Measurements from ENCODE around the gene AK1.

AK1 gene

DNA sequence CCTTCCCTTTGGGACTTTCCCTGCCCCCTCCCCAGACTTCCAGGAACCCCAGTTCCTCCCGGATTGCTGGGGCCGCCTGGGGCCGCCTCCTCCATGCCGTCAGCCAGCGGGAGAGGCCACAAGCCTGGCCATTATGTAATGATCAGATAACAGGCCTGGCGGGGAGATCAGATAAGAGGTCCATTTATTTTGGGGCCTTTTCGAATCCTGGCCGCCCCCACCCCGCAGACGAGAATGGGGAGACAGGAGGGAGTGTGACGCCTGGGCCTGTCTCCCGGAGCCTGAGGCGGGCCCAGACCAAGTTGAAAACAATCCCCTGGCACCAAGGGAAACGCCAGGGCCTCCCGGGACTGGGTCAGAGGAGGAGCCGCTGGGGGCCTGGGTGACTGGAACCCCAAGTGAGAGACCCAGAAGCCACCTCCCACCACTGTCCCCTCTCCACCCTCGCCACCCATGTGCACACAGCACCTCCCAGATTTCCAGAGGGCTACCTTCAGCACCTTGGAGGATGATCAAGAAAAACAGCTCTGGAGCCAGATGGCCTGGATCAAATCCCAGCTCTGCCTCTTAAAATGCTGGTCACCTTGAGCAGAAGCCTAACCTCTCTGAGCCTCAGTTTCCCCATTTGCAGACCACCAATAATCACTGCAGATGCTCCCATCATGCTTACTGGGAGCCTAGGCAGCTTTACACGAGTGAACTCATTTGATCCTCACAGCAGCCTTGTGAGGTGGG lies 30.9 kb downstream of the AK1 start:
- TF ChIP-seq SIN3A (IDR thresholded peaks at IDR 0.05; ENCODE audit: borderline replicate concordance, insufficient read depth, low read length): no peak
- no peak for TF ChIP-seq POLR2AphosphoS5 (IDR thresholded peaks at IDR 0.05; ENCODE audit: low read depth, low read length)
- TF ChIP-seq, protein P1, sequence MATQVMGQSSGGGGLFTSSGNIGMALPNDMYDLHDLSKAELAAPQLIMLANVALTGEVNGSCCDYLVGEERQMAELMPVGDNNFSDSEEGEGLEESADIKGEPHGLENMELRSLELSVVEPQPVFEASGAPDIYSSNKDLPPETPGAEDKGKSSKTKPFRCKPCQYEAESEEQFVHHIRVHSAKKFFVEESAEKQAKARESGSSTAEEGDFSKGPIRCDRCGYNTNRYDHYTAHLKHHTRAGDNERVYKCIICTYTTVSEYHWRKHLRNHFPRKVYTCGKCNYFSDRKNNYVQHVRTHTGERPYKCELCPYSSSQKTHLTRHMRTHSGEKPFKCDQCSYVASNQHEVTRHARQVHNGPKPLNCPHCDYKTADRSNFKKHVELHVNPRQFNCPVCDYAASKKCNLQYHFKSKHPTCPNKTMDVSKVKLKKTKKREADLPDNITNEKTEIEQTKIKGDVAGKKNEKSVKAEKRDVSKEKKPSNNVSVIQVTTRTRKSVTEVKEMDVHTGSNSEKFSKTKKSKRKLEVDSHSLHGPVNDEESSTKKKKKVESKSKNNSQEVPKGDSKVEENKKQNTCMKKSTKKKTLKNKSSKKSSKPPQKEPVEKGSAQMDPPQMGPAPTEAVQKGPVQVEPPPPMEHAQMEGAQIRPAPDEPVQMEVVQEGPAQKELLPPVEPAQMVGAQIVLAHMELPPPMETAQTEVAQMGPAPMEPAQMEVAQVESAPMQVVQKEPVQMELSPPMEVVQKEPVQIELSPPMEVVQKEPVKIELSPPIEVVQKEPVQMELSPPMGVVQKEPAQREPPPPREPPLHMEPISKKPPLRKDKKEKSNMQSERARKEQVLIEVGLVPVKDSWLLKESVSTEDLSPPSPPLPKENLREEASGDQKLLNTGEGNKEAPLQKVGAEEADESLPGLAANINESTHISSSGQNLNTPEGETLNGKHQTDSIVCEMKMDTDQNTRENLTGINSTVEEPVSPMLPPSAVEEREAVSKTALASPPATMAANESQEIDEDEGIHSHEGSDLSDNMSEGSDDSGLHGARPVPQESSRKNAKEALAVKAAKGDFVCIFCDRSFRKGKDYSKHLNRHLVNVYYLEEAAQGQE (IDR thresholded peaks at IDR 0.05; ENCODE audit: insufficient read depth in 1 of 2, low read depth in 2 of 2, low read length in 2 of 2): no peak
- TF ChIP-seq FOXP2 (optimal IDR thresholded peaks at IDR 0.05; ENCODE audit: borderline replicate concordance, extremely low read depth, extremely low read length, insufficient read depth): no peak
- TF ChIP-seq TAF1 (IDR thresholded peaks at IDR 0.05; ENCODE audit: borderline replicate concordance, insufficient read depth, low read length): no peak

- no peak for TF ChIP-seq FOXP2 (optimal IDR thresholded peaks at IDR 0.05; ENCODE audit: borderline replicate concordance, extremely low read depth, extremely low read length, insufficient read depth)
- TF ChIP-seq POLR2AphosphoS5 (IDR thresholded peaks at IDR 0.05; ENCODE audit: low read depth, low read length): no peak
- TF ChIP-seq, protein P1 (IDR thresholded peaks at IDR 0.05; ENCODE audit: insufficient read depth in 1 of 2, low read depth in 2 of 2, low read length in 2 of 2): no peak
- no peak for TF ChIP-seq SIN3A (IDR thresholded peaks at IDR 0.05; ENCODE audit: borderline replicate concordance, insufficient read depth, low read length)
- no peak for TF ChIP-seq TAF1 (IDR thresholded peaks at IDR 0.05; ENCODE audit: borderline replicate concordance, insufficient read depth, low read length)
Measured at GRCh38 chr9:127844821-127845359, 32.6 kb downstream of the AK1 start.

DNA sequence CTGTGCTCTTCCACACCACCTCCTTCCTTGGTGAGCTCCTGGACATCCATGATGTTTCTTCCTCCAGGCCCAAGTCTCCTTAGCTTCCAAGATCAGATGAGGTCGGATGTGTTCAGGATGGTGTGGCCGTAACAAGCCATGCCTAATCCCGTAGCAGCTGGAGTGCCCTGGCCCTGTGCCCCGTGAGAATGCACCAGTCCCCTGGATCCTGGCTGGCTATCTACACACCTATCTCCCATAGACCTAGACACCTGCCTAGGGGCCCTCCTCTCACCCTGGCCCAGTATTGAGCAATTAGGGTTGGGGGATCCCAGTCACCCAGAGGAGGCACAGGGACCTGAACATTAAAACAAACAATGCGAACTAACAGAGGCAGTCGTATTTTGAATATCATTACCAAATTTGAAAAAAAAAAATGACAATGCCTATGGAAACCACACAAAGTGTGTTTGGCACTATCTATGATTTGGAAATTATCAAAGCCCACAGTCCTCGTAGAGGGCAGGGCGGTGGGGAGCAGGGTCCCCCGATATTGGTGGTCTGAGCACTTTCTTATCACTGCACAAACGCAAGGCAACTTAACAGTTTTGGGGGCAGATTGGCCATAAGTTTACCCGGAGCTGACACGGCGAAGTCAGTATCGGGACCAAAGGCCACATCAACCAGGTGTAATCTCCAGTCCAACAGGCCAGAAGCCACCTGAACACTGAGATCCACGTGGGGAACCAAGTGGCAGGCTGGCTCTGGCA lies 36.2 kb downstream of the AK1 start:
- TF ChIP-seq POLR2AphosphoS5 (IDR thresholded peaks at IDR 0.05; ENCODE audit: low read depth, low read length) (no peak), SIN3A (IDR thresholded peaks at IDR 0.05; ENCODE audit: borderline replicate concordance, insufficient read depth, low read length) (no peak), FOXP2 (optimal IDR thresholded peaks at IDR 0.05; ENCODE audit: borderline replicate concordance, extremely low read depth, extremely low read length, insufficient read depth) (no peak), TAF1 (IDR thresholded peaks at IDR 0.05; ENCODE audit: borderline replicate concordance, insufficient read depth, low read length) (no peak)
- TF ChIP-seq, protein P1 (IDR thresholded peaks at IDR 0.05; ENCODE audit: insufficient read depth in 1 of 2, low read depth in 2 of 2, low read length in 2 of 2): no peak

- TF ChIP-seq TAF1 (IDR thresholded peaks at IDR 0.05; ENCODE audit: borderline replicate concordance, insufficient read depth, low read length) (no peak), SIN3A (IDR thresholded peaks at IDR 0.05; ENCODE audit: borderline replicate concordance, insufficient read depth, low read length) (no peak), FOXP2 (optimal IDR thresholded peaks at IDR 0.05; ENCODE audit: borderline replicate concordance, extremely low read depth, extremely low read length, insufficient read depth) (peak; percentile 11)
- TF ChIP-seq, protein P1 (IDR thresholded peaks at IDR 0.05; ENCODE audit: insufficient read depth in 1 of 2, low read depth in 2 of 2, low read length in 2 of 2): no peak
Measured at GRCh38 chr9:127838375-127839078, 38.9 kb downstream of the AK1 start.
